ENCODE data around the gene GABRR1.

Gene GABRR1

DNA sequence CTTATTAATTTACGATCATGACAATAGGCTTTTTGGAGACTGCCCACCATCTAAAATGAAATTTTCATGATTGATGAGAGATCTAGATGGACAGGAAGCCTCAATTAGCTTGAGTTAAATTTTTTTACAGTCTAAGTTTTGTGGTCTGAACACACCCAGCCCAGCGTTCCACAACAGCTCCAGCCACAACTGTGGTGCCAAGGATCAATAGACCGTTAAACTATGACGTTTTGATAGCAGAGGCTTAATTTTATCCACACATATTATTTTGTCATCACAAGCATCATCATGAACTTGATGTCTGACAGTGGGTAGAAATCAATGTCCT lies 5.5 kb upstream of the GABRR1 start:
- no peaks in the 10 kb centered on the region for H3F3A ChIP-seq (ENCODE audit: insufficient read depth, low read length)
- H3K79me2 ChIP-seq (ENCODE audit: insufficient read depth, low read length): no peaks in the 10 kb centered on the region
- H3K9ac ChIP-seq (ENCODE audit: low read length): no peak overlapping the region
- peaks cover 6% of the 10 kb centered on the region for H3K27me3 ChIP-seq (ENCODE audit: insufficient read depth, low read length)
- no peak overlapping the region for H2AFZ ChIP-seq (ENCODE audit: low read length)
- H3K9me2 ChIP-seq (ENCODE audit: low read depth, low read length): no peaks in the 10 kb centered on the region
- H3K9me3 ChIP-seq (ENCODE audit: low read length): no peaks in the 10 kb centered on the region
- TF ChIP-seq EZH2 (IDR thresholded peaks at IDR 0.05; ENCODE audit: borderline replicate concordance, low read length): no peak
- TF ChIP-seq, protein P1, sequence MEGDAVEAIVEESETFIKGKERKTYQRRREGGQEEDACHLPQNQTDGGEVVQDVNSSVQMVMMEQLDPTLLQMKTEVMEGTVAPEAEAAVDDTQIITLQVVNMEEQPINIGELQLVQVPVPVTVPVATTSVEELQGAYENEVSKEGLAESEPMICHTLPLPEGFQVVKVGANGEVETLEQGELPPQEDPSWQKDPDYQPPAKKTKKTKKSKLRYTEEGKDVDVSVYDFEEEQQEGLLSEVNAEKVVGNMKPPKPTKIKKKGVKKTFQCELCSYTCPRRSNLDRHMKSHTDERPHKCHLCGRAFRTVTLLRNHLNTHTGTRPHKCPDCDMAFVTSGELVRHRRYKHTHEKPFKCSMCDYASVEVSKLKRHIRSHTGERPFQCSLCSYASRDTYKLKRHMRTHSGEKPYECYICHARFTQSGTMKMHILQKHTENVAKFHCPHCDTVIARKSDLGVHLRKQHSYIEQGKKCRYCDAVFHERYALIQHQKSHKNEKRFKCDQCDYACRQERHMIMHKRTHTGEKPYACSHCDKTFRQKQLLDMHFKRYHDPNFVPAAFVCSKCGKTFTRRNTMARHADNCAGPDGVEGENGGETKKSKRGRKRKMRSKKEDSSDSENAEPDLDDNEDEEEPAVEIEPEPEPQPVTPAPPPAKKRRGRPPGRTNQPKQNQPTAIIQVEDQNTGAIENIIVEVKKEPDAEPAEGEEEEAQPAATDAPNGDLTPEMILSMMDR (IDR thresholded peaks at IDR 0.05; ENCODE audit: low read length): no peak
- no peak overlapping the region for H3K27ac ChIP-seq (ENCODE audit: low read depth, low read length, poor library complexity, severe bottlenecking)
- H3K4me3 ChIP-seq (ENCODE audit: low read depth, low read length, poor library complexity, severe bottlenecking): no peak overlapping the region
- H3K4me2 ChIP-seq (ENCODE audit: low read length): no peak overlapping the region
- H3K36me3 ChIP-seq (ENCODE audit: insufficient read depth, low read length): no peaks in the 10 kb centered on the region
- H3K4me1 ChIP-seq (ENCODE audit: insufficient read depth, low read length, severe bottlenecking): no peaks in the 10 kb centered on the region
- H4K20me1 ChIP-seq (ENCODE audit: insufficient read depth, low read length): no peaks in the 10 kb centered on the region

DNA sequence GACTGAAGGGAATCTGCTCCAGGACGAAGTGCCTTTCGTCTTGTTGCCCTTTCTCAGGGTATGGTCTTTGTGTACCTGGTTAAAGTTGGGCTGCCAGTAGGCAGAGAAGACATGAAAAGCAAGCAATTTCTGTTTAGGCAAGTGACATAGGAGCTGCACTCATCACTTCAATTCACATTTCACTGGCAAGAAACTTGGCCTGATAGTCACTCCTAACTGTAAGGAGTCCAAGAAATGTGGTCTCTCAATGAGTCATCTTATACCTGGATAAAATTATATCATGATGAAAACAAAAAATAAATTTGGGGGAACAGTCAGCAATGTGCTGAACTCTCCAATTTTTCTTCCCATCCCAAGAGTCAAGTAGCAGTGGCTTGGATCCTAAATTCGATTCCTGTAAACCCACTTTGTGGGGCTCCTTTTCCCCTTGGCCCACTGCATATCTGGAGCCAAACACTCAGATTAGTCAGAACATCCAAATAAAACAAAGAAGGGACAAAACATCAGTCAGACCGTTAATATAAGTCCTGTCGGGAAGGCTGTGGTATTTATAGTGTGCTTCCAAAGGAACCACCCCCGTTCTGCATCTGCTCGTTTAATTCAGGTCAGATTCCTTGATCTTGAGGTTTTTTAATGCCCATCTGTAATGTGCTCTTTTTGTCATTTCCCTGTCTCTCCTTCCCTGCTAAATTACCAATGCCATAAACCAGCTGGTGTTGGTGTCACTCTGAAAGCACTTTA lies 5.0 kb upstream of the GABRR1 start:
- TF ChIP-seq EZH2 (IDR thresholded peaks at IDR 0.05; ENCODE audit: borderline replicate concordance, low read length): no peak
- TF ChIP-seq, protein P1 (IDR thresholded peaks at IDR 0.05; ENCODE audit: low read length): no peak

DNA sequence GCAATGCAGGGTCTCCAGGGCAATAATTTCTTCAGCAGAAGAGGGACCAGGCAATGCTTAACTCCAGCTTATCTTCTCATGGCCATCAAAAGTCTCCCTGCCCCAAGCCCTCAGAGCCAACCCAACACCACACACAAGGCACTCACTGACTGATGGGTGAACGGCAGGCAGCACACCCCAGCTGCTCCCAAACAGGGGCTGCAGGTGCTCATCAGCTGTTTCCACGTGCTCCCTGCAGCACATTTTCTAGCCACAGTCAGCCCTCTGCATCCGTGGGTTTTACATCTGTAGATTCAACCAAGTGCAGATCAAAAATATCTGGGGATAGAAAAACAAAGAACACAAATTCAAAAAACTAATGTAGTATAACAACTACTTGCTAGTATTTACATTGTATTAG lies 4.0 kb upstream of the GABRR1 start:
- no peak overlapping the region for H3K9ac ChIP-seq (ENCODE audit: low read length)

More for the DNA sequence above, 5.0 kb upstream of the GABRR1 start:
- no peaks in the 10 kb centered on the region for H4K20me1 ChIP-seq (ENCODE audit: insufficient read depth, low read length)
- H3K9me2 ChIP-seq (ENCODE audit: low read depth, low read length): no peaks in the 10 kb centered on the region
- no peak overlapping the region for H2AFZ ChIP-seq (ENCODE audit: low read length)
- no peaks in the 10 kb centered on the region for H3K79me2 ChIP-seq (ENCODE audit: insufficient read depth, low read length)
- no peak overlapping the region for H3K27ac ChIP-seq (ENCODE audit: low read depth, low read length, poor library complexity, severe bottlenecking)
- H3F3A ChIP-seq (ENCODE audit: insufficient read depth, low read length): no peaks in the 10 kb centered on the region
- no peaks in the 10 kb centered on the region for H3K4me1 ChIP-seq (ENCODE audit: insufficient read depth, low read length, severe bottlenecking)
- peaks cover 9% of the 10 kb centered on the region for H3K27me3 ChIP-seq (ENCODE audit: insufficient read depth, low read length)
- H3K9ac ChIP-seq (ENCODE audit: low read length): no peak overlapping the region
- H3K36me3 ChIP-seq (ENCODE audit: insufficient read depth, low read length): no peaks in the 10 kb centered on the region
- H3K4me2 ChIP-seq (ENCODE audit: low read length): no peak overlapping the region
- no peak overlapping the region for H3K4me3 ChIP-seq (ENCODE audit: low read depth, low read length, poor library complexity, severe bottlenecking)
- H3K9me3 ChIP-seq (ENCODE audit: low read length): no peaks in the 10 kb centered on the region

More for the DNA sequence above, 4.0 kb upstream of the GABRR1 start:
- no peak for TF ChIP-seq EZH2 (IDR thresholded peaks at IDR 0.05; ENCODE audit: borderline replicate concordance, low read length)
- TF ChIP-seq, protein P1 (IDR thresholded peaks at IDR 0.05; ENCODE audit: low read length): no peak
- no peaks in the 10 kb centered on the region for H4K20me1 ChIP-seq (ENCODE audit: insufficient read depth, low read length)
- H3K9me2 ChIP-seq (ENCODE audit: low read depth, low read length): no peaks in the 10 kb centered on the region
- H3K27ac ChIP-seq (ENCODE audit: low read depth, low read length, poor library complexity, severe bottlenecking): no peak overlapping the region
- peaks cover 9% of the 10 kb centered on the region for H3K27me3 ChIP-seq (ENCODE audit: insufficient read depth, low read length)
- H3K36me3 ChIP-seq (ENCODE audit: insufficient read depth, low read length): no peaks in the 10 kb centered on the region
- no peaks in the 10 kb centered on the region for H3K79me2 ChIP-seq (ENCODE audit: insufficient read depth, low read length)
- no peak overlapping the region for H3K4me3 ChIP-seq (ENCODE audit: low read depth, low read length, poor library complexity, severe bottlenecking)
- H3F3A ChIP-seq (ENCODE audit: insufficient read depth, low read length): no peaks in the 10 kb centered on the region
- H3K4me2 ChIP-seq (ENCODE audit: low read length): no peak overlapping the region
- H3K9me3 ChIP-seq (ENCODE audit: low read length): no peaks in the 10 kb centered on the region
- no peak overlapping the region for H2AFZ ChIP-seq (ENCODE audit: low read length)
- H3K4me1 ChIP-seq (ENCODE audit: insufficient read depth, low read length, severe bottlenecking): no peaks in the 10 kb centered on the region
